GM12878 (cell line): ENCODE data around the gene PRRC2C. TPM values are rescaled to one million over a fixed set of nuclear protein-coding genes. Genes with fewer than 3 reads are reported as not detected.

Experiments used
- ATAC-seq: fragments of 200-7000 bp; cut with Tn5 transposase; 3 replicates; pipeline ENCODE4 v1.9.1; 2020; ENCODE audit warnings: mild to moderate bottlenecking, moderate library complexity
- BruUV-seq: library from RNA; stranded (reverse); fragments of 400-500 nt; replicated peaks from 2 replicates; lab custom pipeline; 2021; lab: Mats Ljungman, UMichigan
- CTCF ChIA-PET: fragments of 300-600 bp; sonication (Branson Sonifier 250); formaldehyde crosslinking; extraction: SDS; loops from one replicate; lab custom pipeline; 2021; ENCODE audit warnings: inconsistent platforms; lab: Yijun Ruan, JAX
- POLR2A ChIA-PET: fragments of 350-600 bp; formaldehyde crosslinking; extraction: SDS; loops from one replicate; lab custom pipeline; 2021; ENCODE audit warnings: inconsistent platforms; lab: Charles Lee
- RAD21 ChIA-PET: fragments of 300-600 bp; sonication (Branson Sonifier 250); formaldehyde crosslinking; loops from one replicate; lab custom pipeline; 2023; ENCODE audit warnings: antibody characterized with exemption; ENCODE audit not compliant: unreplicated experiment; lab: Charles Lee
- SMC1A ChIA-PET: fragments of 300-600 bp; sonication (Branson Sonifier 250); formaldehyde crosslinking; loops from one replicate; lab custom pipeline; 2023; ENCODE audit not compliant: unreplicated experiment, uncharacterized antibody; lab: Charles Lee
- DNase-seq: peaks from one replicate; pipeline ENCODE4 v3.0.0-alpha.2; 2011; ENCODE audit warnings: low read depth, low spot score
- FAIRE-seq: peaks from 3 replicates; lab custom pipeline; 2011; peaks lifted over from hg19 to GRCh38; lab: Jason Lieb, UNC
- H2AFZ ChIP-seq: 2 replicates; pipeline ENCODE4 v1.6.0; 2011; ENCODE audit warnings: low read depth, low read length, control low read depth; ENCODE audit not compliant: control insufficient read depth
- H3K27ac ChIP-seq: 2 replicates; pipeline ENCODE4 v1.5.1; 2011; ENCODE audit warnings: control low read depth; ENCODE audit not compliant: control insufficient read depth, insufficient read depth
- H3K27me3 ChIP-seq, 2 experiments: replicated peaks in 1 of 2; 2 replicates each; pipeline versions ENCODE4 v1.6.0 to v1.6.1; 2011; ENCODE audit warnings: low read length in 1 of 2; ENCODE audit not compliant: control insufficient read depth in 2 of 2, insufficient read depth in 2 of 2
- H3K36me3 ChIP-seq, 2 experiments: 2 replicates each; pipeline ENCODE4 v1.5.1; 2011; ENCODE audit warnings: low read length in 1 of 2; ENCODE audit not compliant: control insufficient read depth in 2 of 2, insufficient read depth in 2 of 2
- H3K4me1 ChIP-seq: 2 replicates; pipeline ENCODE4 v1.6.1; 2011; ENCODE audit warnings: mild to moderate bottlenecking, low read length, moderate library complexity, mixed read lengths; ENCODE audit not compliant: control insufficient read depth, insufficient read depth
- H3K4me2 ChIP-seq: 2 replicates; pipeline ENCODE4 v1.6.0; 2011; ENCODE audit warnings: control low read depth; ENCODE audit not compliant: control insufficient read depth, insufficient read depth
- H3K4me3 ChIP-seq: fragments of 200-600 bp; sonication (generic); 2 replicates; pipeline ENCODE4 v1.5.1; 2016
- H3K79me2 ChIP-seq: 2 replicates; pipeline ENCODE4 v1.6.0; 2011; ENCODE audit warnings: low read length; ENCODE audit not compliant: control insufficient read depth, insufficient read depth
- H3K9ac ChIP-seq: 2 replicates; pipeline ENCODE4 v1.8.0; 2011; ENCODE audit warnings: low read length, control low read depth, mixed read lengths; ENCODE audit not compliant: control insufficient read depth, insufficient read depth
- H3K9me3 ChIP-seq: replicated peaks from 3 replicates; pipeline ENCODE4 v1.5.1; 2011; ENCODE audit warnings: mild to moderate bottlenecking, low read length; ENCODE audit not compliant: control insufficient read depth, insufficient read depth
- H4K20me1 ChIP-seq: 2 replicates; pipeline ENCODE4 v1.6.0; 2011; ENCODE audit not compliant: control insufficient read depth, insufficient read depth
- CTCF ChIP-seq, 3 experiments: IDR thresholded peaks in 2 of 3; conservative IDR thresholded peaks in 1 of 3; 2 replicates each; pipeline ENCODE4 v1.5.1; 2011; ENCODE audit warnings: low read depth in 3 of 3, low read length in 3 of 3, mild to moderate bottlenecking in 3 of 3, control low read depth in 2 of 3, moderate library complexity in 2 of 3, inconsistent platforms in 1 of 3, mixed read lengths in 1 of 3; ENCODE audit not compliant: control insufficient read depth in 2 of 3, insufficient read depth in 1 of 3; ENCODE audit errors: extremely low read depth in 1 of 3
- IRF3 ChIP-seq: fragments of 450-650 bp; IDR thresholded peaks from 2 replicates; pipeline ENCODE4 v1.6.1; 2014; ENCODE audit warnings: mild to moderate bottlenecking
- ZNF592 ChIP-seq: fragments of 450-650 bp; IDR thresholded peaks from 2 replicates; pipeline ENCODE4 v1.6.1; 2017; ENCODE audit warnings: mild to moderate bottlenecking, moderate library complexity
- ZNF687 ChIP-seq: fragments of 450-650 bp; IDR thresholded peaks from 2 replicates; pipeline ENCODE4 v1.6.1; 2017; ENCODE audit warnings: mild to moderate bottlenecking, moderate library complexity
- WGBS: methylation state at CpG from one replicate; pipeline ENCODE4 v1.1.6; 2016; ENCODE audit warnings: low lambda C conversion rate; ENCODE audit not compliant: insufficient replicate concordance, insufficient coverage; ENCODE audit errors: missing lambda C conversion rate; 5-methylcytosine and 5-hydroxymethylcytosine counted together
- in situ Hi-C: fragments of 300-500 bp; cut with MboI; formaldehyde crosslinking; loops from 9 replicates; pipeline ENCODE4 v1.14.3; 2018; ENCODE audit warnings: mixed read lengths
- intact Hi-C: fragments of 100-400 bp; cut with micrococcal nuclease; formaldehyde crosslinking; loops from one replicate; pipeline ENCODE4 v1.14.2; 2022; ENCODE audit not compliant: unreplicated experiment
- polyA plus RNA-seq, 11 experiments: library from polyadenylated mRNA; depleted of rRNA in 4 of 11; unstranded in 6 of 11; stranded (reverse) in 5 of 11; fragments of >200 nt; fragmentation: Nextera tagmentation in 4 of 11; fragmentation: Illumina TruSeq in 1 of 11; extraction: Ambion mirVana in 4 of 11; extraction: Trizol in 1 of 11; gene quantifications; 1 replicate in 1 of 11; 2 replicates in 10 of 11; pipeline versions ENCODE4 v1.2.1 to v1.2.3, GENCODE V29; 2011 to 2016; ENCODE audit warnings: inconsistent platforms in 2 of 11, missing spikeins in 2 of 11, low read depth in 1 of 11
- total RNA-seq, 4 experiments: library from RNA; depleted of rRNA in 3 of 4; stranded (reverse); fragments of >200 nt in 3 of 4; fragmentation: Illumina TruSeq in 1 of 4; extraction: Trizol in 1 of 4; gene quantifications; 2 replicates each; pipeline versions ENCODE4 v1.2.1 to v1.2.3, GENCODE V29; 2013 to 2021

Gene PRRC2C
- total and polyA plus RNA-seq, 10 of the 15 experiments (the other 5 are each of a cell fraction or from before 2014, with no cell fraction given), result 53.4 to 182 (median 91.8) TPM

- ChIA-PET RAD21 (interaction anchor here (0.6 to 1.6 kb wide), 6 partner anchors 9 to 20 kb away, joined by 3 to 4 read pairs (median 3); no protein-coding TSS in a partner anchor), SMC1A (interaction anchor here (0.8 to 10.2 kb wide), 6 partner anchors 9 to 49 kb away, joined by 4 to 78 read pairs (median 6); no protein-coding TSS in a partner anchor), CTCF (interaction anchor here (1.0 to 4.9 kb wide), 6 partner anchors 9 to 41 kb away, joined by 3 to 22 read pairs (median 4); no protein-coding TSS in a partner anchor), POLR2A (interaction anchor here (1.4 kb wide), 1 partner anchor 23 kb away, joined by 3 read pairs; no protein-coding TSS in a partner anchor)
- H3K9me3 ChIP-seq, result no peaks in the 10 kb centered on the region
- 100% methylated on average over 2 of the region's 2 CpGs for WGBS
- H3K4me1 ChIP-seq, result no peaks in the 10 kb centered on the region
- FAIRE-seq, result peak; percentile 7
- no peaks in the 10 kb centered on the region for H4K20me1 ChIP-seq
- no peaks in the 10 kb centered on the region for H3K79me2 ChIP-seq
- no peaks in the 10 kb centered on the region for H3K27me3 ChIP-seq
- no peak overlapping the region for H3K9ac ChIP-seq
- no peak overlapping the region for H2AFZ ChIP-seq
- no peak for DNase-seq
- intact Hi-C loops (no loop called here), in situ Hi-C loops (no loop called here)
- ATAC-seq, result no peak
- no peak overlapping the region for H3K4me2 ChIP-seq
- H3K4me3 ChIP-seq, result no peak overlapping the region
- no TSS peak for BruUV-seq
- H3K27ac ChIP-seq, result no peak overlapping the region
- TF ChIP-seq ZNF592 (peak; percentile 99), ZNF687 (peak; percentile 98), IRF3 (no peak), CTCF (IDR thresholded peaks at IDR 0.05 in 2 of 3, conservative IDR thresholded peaks at IDR 0.05 in 1 of 3; ENCODE audit: control insufficient read depth in 2 of 3, extremely low read depth in 1 of 3, insufficient read depth in 1 of 3, low read depth in 3 of 3, low read length in 3 of 3) (no peak)
- no peaks in the 10 kb centered on the region for H3K36me3 ChIP-seq
Measured at GRCh38 chr1:171616586-171616985, 131.3 kb downstream of the PRRC2C start.
